Smooth muscle cell (in vitro differentiated cells): ENCODE data around the gene C17orf113. TPM values are rescaled to one million over a fixed set of nuclear protein-coding genes. Genes with fewer than 3 reads are reported as not detected.

ENCODE experiments used
- DNase-seq: peaks from one replicate; lab custom pipeline; 2025; ENCODE audit not compliant: unreplicated experiment; lab: John Stamatoyannopoulos, UW
- H2AFZ ChIP-seq: fragments of 200-600 bp; sonication (generic); 2 replicates; pipeline ENCODE4 v1.6.0; 2016; ENCODE audit warnings: antibody characterized with exemption, low read depth, mild to moderate bottlenecking
- H3F3A ChIP-seq: fragments of 200-600 bp; sonication (generic); 2 replicates; pipeline ENCODE4 v1.6.0; 2017; ENCODE audit warnings: antibody characterized with exemption, low read depth
- H3K27ac ChIP-seq: fragments of 200-600 bp; sonication (generic); 2 replicates; pipeline ENCODE4 v1.5.1; 2016; ENCODE audit warnings: low read depth, mild to moderate bottlenecking
- H3K27me3 ChIP-seq: fragments of 200-600 bp; sonication (generic); 2 replicates; pipeline ENCODE4 v1.6.1; 2016; ENCODE audit warnings: low read depth, mild to moderate bottlenecking
- H3K36me3 ChIP-seq: fragments of 200-600 bp; sonication (generic); 2 replicates; pipeline ENCODE4 v1.5.1; 2016; ENCODE audit warnings: low read depth
- H3K4me1 ChIP-seq: fragments of 200-600 bp; sonication (generic); 2 replicates; pipeline ENCODE4 v1.5.1; 2016; ENCODE audit warnings: low read depth
- H3K4me2 ChIP-seq: fragments of 200-600 bp; sonication (generic); 2 replicates; pipeline ENCODE4 v1.6.0; 2016; ENCODE audit warnings: mild to moderate bottlenecking
- H3K4me3 ChIP-seq: fragments of 200-600 bp; sonication (generic); 2 replicates; pipeline ENCODE4 v1.5.1; 2016; ENCODE audit warnings: mild to moderate bottlenecking
- H3K79me2 ChIP-seq: fragments of 200-600 bp; sonication (generic); 2 replicates; pipeline ENCODE4 v1.6.0; 2016; ENCODE audit warnings: low read depth, mild to moderate bottlenecking
- H3K9ac ChIP-seq: fragments of 200-600 bp; sonication (generic); 2 replicates; pipeline ENCODE4 v1.6.0; 2016; ENCODE audit warnings: low read depth
- H3K9me3 ChIP-seq: fragments of 200-600 bp; sonication (generic); replicated peaks from 2 replicates; pipeline ENCODE4 v1.5.1; 2016; ENCODE audit warnings: low read depth
- H4K20me1 ChIP-seq: fragments of 200-600 bp; sonication (generic); 2 replicates; pipeline ENCODE4 v1.6.0; 2016; ENCODE audit warnings: low read depth
- WGBS: methylation state at CpG from one replicate; pipeline ENCODE4 v1.1.7; 2016; ENCODE audit warnings: low lambda C conversion rate; 5-methylcytosine and 5-hydroxymethylcytosine counted together
- polyA plus RNA-seq: library from polyadenylated mRNA; unstranded; fragments of >200 nt; fragmentation: Nextera tagmentation; extraction: Ambion mirVana; gene quantifications from 2 replicates; pipeline ENCODE4 v1.2.1, GENCODE V29; 2016
- total RNA-seq: library from RNA; depleted of rRNA; stranded (reverse); fragments of >200 nt; gene quantifications from 2 replicates; pipeline ENCODE4 v1.2.3, GENCODE V29; 2014
- TF ChIP-seq, protein P1 (sequence below): fragments of 200-600 bp; sonication (generic); IDR thresholded peaks from 2 replicates; pipeline ENCODE4 v1.5.1; 2017; ENCODE audit warnings: borderline replicate concordance, mild to moderate bottlenecking, antibody characterized with exemption; ENCODE audit not compliant: insufficient read depth, poor library complexity, severe bottlenecking

Gene C17orf113
- total and polyA plus RNA-seq, 2 experiments from 2014 or later = 0.38 to 0.49 TPM

GRCh38 chr17:42067371-42068091 is 17.1 kb upstream of the C17orf113 start:
- Histone ChIP-seq H2AFZ (no peak overlapping the region), H3K4me2 (no peak overlapping the region), H3K4me3 (no peak overlapping the region), H3K4me1 (no peaks in the 10 kb centered on the region), H3K9ac (no peak overlapping the region), H4K20me1 (no peaks in the 10 kb centered on the region), H3K27ac (no peak overlapping the region), H3K79me2 (no peaks in the 10 kb centered on the region), H3K27me3 (peaks cover 24% of the 10 kb centered on the region), H3K9me3 (no peaks in the 10 kb centered on the region), H3F3A (no peaks in the 10 kb centered on the region), H3K36me3 (no peaks in the 10 kb centered on the region)
- TF ChIP-seq, protein P1, sequence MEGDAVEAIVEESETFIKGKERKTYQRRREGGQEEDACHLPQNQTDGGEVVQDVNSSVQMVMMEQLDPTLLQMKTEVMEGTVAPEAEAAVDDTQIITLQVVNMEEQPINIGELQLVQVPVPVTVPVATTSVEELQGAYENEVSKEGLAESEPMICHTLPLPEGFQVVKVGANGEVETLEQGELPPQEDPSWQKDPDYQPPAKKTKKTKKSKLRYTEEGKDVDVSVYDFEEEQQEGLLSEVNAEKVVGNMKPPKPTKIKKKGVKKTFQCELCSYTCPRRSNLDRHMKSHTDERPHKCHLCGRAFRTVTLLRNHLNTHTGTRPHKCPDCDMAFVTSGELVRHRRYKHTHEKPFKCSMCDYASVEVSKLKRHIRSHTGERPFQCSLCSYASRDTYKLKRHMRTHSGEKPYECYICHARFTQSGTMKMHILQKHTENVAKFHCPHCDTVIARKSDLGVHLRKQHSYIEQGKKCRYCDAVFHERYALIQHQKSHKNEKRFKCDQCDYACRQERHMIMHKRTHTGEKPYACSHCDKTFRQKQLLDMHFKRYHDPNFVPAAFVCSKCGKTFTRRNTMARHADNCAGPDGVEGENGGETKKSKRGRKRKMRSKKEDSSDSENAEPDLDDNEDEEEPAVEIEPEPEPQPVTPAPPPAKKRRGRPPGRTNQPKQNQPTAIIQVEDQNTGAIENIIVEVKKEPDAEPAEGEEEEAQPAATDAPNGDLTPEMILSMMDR = peak; percentile 72
- 44% methylated on average over 12 of the region's 12 CpGs for WGBS
- DNase-seq = peak; percentile 14

GRCh38 chr17:42065201-42065600 is 14.8 kb upstream of the C17orf113 start:
- Histone ChIP-seq H4K20me1 (no peaks in the 10 kb centered on the region), H3K4me3 (no peak overlapping the region), H3K27ac (no peak overlapping the region), H3K4me1 (no peaks in the 10 kb centered on the region), H3K27me3 (peaks cover 1% of the 10 kb centered on the region), H3K79me2 (no peaks in the 10 kb centered on the region), H3K9ac (no peak overlapping the region), H3K4me2 (no peak overlapping the region), H3F3A (no peaks in the 10 kb centered on the region), H2AFZ (no peak overlapping the region), H3K9me3 (no peaks in the 10 kb centered on the region), H3K36me3 (no peaks in the 10 kb centered on the region)
- TF ChIP-seq, protein P1 = no peak
- WGBS = 79% methylated on average over 2 of the region's 2 CpGs
- no peak for DNase-seq

DNA sequence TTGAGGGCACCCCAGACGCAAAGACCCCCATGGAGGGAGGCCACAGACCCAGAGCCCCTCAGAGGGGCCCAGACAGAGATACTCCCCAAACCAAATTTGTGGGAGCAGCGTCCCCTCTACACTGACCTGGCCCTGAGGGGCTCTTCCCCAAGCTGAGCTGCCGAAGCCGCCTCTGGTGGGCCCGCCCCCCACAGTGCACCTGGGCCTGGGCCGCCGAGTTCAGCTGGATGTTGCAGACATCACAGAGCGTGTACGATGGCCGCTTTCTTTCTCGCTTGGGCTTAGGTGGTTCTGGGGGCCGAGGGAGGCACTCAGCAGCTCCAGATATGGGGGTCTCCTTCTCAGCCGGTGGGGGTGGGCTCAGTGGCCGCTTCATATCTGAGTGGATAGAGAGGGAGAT is 12.3 kb upstream of the C17orf113 start:
- no peaks in the 10 kb centered on the region for H3K36me3 ChIP-seq
- no peaks in the 10 kb centered on the region for H4K20me1 ChIP-seq
- no peaks in the 10 kb centered on the region for H3K79me2 ChIP-seq
- no peaks in the 10 kb centered on the region for H3K4me1 ChIP-seq
- H3K4me2 ChIP-seq = no peak overlapping the region
- WGBS = 98% methylated on average over 14 of the region's 14 CpGs
- TF ChIP-seq, protein P1 = no peak
- no peak overlapping the region for H3K9ac ChIP-seq
- H2AFZ ChIP-seq = no peak overlapping the region
- H3K27ac ChIP-seq = no peak overlapping the region
- no peak overlapping the region for H3K4me3 ChIP-seq
- no peaks in the 10 kb centered on the region for H3F3A ChIP-seq
- no peaks in the 10 kb centered on the region for H3K27me3 ChIP-seq
- no peak for DNase-seq
- H3K9me3 ChIP-seq = no peaks in the 10 kb centered on the region
